Pancreas (tissue), 10 donors: ENCODE results near the gene AP2B1. TPM values are rescaled to one million over a fixed set of nuclear protein-coding genes. Genes with fewer than 3 reads are reported as not detected.

Experiments used
- ATAC-seq, 4 donors: fragments of 200-7000 bp; cut with Tn5 transposase; one replicate each; pipeline versions ENCODE4 v1.8.0 to v1.9.1; 2020; ENCODE audit warnings: mild to moderate bottlenecking in 4 of 4, moderate library complexity in 4 of 4
- DNase-seq, 6 donors: peaks; one replicate each; pipeline ENCODE4 v3.0.0-alpha.2; 2020
- FAIRE-seq: peaks from 2 replicates; lab custom pipeline; 2012; peaks lifted over from hg19 to GRCh38; lab: Jason Lieb, UNC
- H3K27ac ChIP-seq, 4 donors: fragments of 200-600 bp; sonication (generic); 1 replicate in 3 of 4; 2 replicates in 1 of 4; pipeline versions ENCODE4 v1.5.0 to v1.8.0; 2020
- H3K27me3 ChIP-seq, 4 donors: fragments of 200-600 bp; one replicate each; pipeline ENCODE4 v1.8.0; 2021
- H3K36me3 ChIP-seq, 3 donors: fragments of 200-600 bp; sonication (generic) in 1 of 3; one replicate each; pipeline versions ENCODE4 v1.5.0 to v1.8.0; 2020 to 2021
- H3K4me1 ChIP-seq, 3 donors: fragments of 200-600 bp; one replicate each; pipeline ENCODE4 v1.8.0; 2021
- H3K4me3 ChIP-seq, 4 donors: fragments of 200-600 bp; sonication (generic) in 2 of 4; one replicate each; pipeline versions ENCODE4 v1.5.0 to v1.8.0; 2020 to 2021
- H3K9me3 ChIP-seq, 4 donors: fragments of 200-600 bp; one replicate each; pipeline ENCODE4 v1.8.0; 2021
- WGBS, 2 donors: extraction: QIAGEN DNeasy Blood & Tissue Kit; methylation state at CpG; one replicate each; pipeline ENCODE4 v1.1.7; 2013; 5-methylcytosine and 5-hydroxymethylcytosine counted together
- intact Hi-C, 3 donors: fragments of 100-400 bp; cut with DNase I; formaldehyde crosslinking; loops; one replicate each; pipeline versions ENCODE4 v1.11.1 to v1.14.2; 2022
- polyA plus RNA-seq, 2 donors: library from polyadenylated mRNA; stranded (reverse); fragments of 200-250 nt; gene quantifications; one replicate each; pipeline ENCODE4 v1.2.3, GENCODE V29; 2013
- total RNA-seq, 6 donors: library from RNA; stranded (reverse); fragmentation: NEBNext Ultra II Directional in 4 of 6; extraction: Animal tissue kit (Norgen Biotek cat#: 25700) in 4 of 6; gene quantifications; one replicate each; pipeline versions ENCODE4 v1.2.1 to v1.2.4, GENCODE V29; 2021 to 2023
- TF ChIP-seq, protein P1 (sequence below), 4 donors: fragments of 200-600 bp; sonication (generic) in 3 of 4; IDR thresholded peaks; one replicate each; pipeline versions ENCODE4 v1.5.0 to v1.8.0; 2021; ENCODE audit warnings: antibody characterized with exemption in 4 of 4
- donor health status: healthy with polysubstance abuse.
- donor health status: DM: no; HTN: no; CAD: no; lungs with moderate emphysema.
- donor health status: DM: no; HTN: no; CAD: no.
- donor health status: control.
- donor health status: control.
- donor health status: Bipolar disorder and iron deficiency.
- donor health status: DM: yes; HTN: yes; CAD: no.
- donor health status: DM: no; HTN: no; CAD: no.
- donor health status: DM: no; HTN: no; CAD: no.
- donor health status: DM: yes; HTN: yes; CAD: no.

AP2B1 gene
- total and polyA plus RNA-seq, 8 donors = 21.2 to 83.2 (median 47.3) TPM

DNA sequence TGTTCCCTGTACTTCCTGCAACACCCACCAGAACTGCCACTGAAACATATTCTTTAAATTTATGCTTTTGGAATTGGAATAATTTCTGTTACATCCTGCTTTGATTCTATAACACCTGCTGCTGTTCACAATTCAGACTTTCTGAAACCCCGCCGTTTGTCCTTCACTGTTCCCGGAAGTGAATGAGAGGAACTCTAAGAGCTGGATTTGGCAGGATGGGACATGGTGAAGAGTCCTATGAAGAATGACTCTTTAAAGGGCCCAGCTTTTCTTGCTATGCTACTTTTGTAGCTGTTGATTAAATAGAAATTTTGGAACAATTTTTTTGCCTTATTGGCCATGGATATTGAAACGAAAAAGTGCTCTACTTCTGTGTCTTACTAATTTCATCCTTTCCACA, 8.9 kb downstream of the AP2B1 start:
- DNase-seq = no peak
- Histone ChIP-seq H3K4me1 (peaks cover 0 to 4% (median 0%) of the 10 kb centered on the region in 3 donors), H3K4me3 (no peak overlapping the region), H3K36me3 (peaks cover 0 to 18% (median 4%) of the 10 kb centered on the region in 3 donors), H3K9me3 (no peaks in the 10 kb centered on the region), H3K27ac (no peak overlapping the region), H3K27me3 (no peaks in the 10 kb centered on the region)
- TF ChIP-seq, protein P1, sequence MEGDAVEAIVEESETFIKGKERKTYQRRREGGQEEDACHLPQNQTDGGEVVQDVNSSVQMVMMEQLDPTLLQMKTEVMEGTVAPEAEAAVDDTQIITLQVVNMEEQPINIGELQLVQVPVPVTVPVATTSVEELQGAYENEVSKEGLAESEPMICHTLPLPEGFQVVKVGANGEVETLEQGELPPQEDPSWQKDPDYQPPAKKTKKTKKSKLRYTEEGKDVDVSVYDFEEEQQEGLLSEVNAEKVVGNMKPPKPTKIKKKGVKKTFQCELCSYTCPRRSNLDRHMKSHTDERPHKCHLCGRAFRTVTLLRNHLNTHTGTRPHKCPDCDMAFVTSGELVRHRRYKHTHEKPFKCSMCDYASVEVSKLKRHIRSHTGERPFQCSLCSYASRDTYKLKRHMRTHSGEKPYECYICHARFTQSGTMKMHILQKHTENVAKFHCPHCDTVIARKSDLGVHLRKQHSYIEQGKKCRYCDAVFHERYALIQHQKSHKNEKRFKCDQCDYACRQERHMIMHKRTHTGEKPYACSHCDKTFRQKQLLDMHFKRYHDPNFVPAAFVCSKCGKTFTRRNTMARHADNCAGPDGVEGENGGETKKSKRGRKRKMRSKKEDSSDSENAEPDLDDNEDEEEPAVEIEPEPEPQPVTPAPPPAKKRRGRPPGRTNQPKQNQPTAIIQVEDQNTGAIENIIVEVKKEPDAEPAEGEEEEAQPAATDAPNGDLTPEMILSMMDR (IDR thresholded peaks at IDR 0.05) = no peak
- no peak for FAIRE-seq
- WGBS, 2 donors = 78 to 82% methylated on average over 4 of the region's 4 CpGs
- intact Hi-C loops = no loop called here
- ATAC-seq = no peak

DNA sequence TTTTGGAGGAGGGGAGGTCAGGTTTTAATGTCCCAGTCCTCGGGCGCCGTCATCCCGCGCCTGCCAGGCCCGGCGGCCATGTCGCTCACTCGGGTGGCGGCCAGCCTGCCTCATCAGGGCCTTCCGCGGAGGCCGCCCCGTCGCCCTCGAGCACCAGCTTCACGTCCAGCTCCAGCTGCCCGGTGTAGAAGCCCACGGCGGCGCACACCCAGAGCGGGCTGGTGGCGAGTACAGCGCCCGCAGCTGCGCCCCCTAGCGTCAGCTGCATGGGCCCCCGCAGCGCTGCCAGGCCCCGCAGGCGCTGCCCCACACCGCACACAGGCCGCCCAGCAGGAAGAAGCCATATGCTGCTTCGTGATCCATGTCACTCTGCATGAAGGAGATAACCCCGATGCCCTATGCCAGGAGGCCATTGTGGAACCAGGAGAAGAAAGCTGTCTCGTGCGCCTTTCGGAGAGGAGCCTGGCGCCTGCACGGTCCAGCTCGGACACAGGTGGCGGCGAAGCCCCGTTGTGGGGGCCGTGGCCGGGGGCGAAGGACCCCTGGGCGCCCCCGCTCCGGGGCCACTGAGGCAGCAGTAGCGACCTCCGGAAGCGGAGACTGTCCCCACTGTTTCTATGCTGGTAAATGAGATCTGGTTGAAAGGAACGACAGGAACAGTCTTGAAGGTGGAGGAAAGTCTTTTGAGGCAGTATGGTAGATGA, 9.6 kb downstream of the AP2B1 start:
- FAIRE-seq (no peak), ATAC-seq (peak in 1 of 4 donors; percentile 11), DNase-seq (peak in 1 of 6 donors; percentile 27)
- H3K36me3 ChIP-seq = peaks cover 0 to 18% (median 4%) of the 10 kb centered on the region in 3 donors
- H3K27me3 ChIP-seq = no peaks in the 10 kb centered on the region
- H3K9me3 ChIP-seq = no peaks in the 10 kb centered on the region
- H3K4me1 ChIP-seq = peaks cover 0 to 3% (median 0%) of the 10 kb centered on the region in 3 donors
- WGBS, 2 donors = 89 to 90% methylated on average over 54 of the region's 54 CpGs
- TF ChIP-seq, protein P1 (IDR thresholded peaks at IDR 0.05) = no peak
- H3K27ac ChIP-seq = no peak overlapping the region
- no peak overlapping the region for H3K4me3 ChIP-seq
- intact Hi-C loops = no loop called here

DNA sequence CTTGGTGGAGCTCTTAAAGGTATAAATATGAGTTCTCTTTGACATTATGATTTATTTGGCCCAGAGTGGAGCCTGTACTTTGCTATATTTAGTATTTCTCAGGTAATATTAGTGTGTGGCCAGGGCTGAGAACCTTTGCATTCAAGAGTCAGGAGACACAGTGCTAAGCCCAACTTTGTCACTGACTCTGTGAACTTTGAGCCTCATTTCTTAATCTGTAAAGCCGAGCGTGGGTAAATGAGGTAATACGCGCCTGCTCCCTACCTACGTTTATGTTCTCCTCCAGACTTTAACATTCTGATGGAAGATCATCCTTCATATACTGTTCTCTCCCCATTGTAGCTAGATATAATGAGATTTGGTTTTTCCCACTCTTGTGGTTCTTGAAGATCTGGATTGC, 10.5 kb downstream of the AP2B1 start:
- FAIRE-seq (no peak), DNase-seq (no peak), ATAC-seq (no peak)
- Histone ChIP-seq H3K4me1 (no peaks in the 10 kb centered on the region), H3K27ac (no peak overlapping the region), H3K36me3 (peaks cover 0 to 18% (median 4%) of the 10 kb centered on the region in 3 donors), H3K4me3 (no peak overlapping the region), H3K27me3 (no peaks in the 10 kb centered on the region), H3K9me3 (no peaks in the 10 kb centered on the region)
- intact Hi-C loops = no loop called here
- TF ChIP-seq, protein P1 (IDR thresholded peaks at IDR 0.05) = no peak
- 65 to 69% methylated on average over 5 of the region's 5 CpGs for WGBS, 2 donors

DNA sequence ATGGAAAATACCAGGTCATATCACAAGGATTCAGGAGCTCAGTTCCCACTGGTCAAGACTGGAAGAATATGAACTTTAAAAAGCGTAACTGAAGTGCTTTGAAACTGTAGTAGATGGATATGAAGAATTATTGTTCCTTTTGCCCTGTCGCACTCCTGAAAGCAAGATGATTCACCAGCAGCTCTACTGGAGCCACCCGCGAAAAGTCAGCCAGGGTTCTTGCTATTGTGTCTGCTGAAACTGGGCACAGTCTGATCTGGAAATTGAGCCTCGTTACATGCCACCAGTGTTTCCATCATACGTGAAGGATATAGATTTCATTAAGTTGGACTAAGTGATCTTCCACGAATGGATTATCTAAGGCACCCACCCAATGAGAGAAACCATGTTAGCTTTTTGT, 16.6 kb downstream of the AP2B1 start:
- FAIRE-seq (no peak), ATAC-seq (no peak), DNase-seq (no peak)
- TF ChIP-seq, protein P1 (IDR thresholded peaks at IDR 0.05) = no peak
- Histone ChIP-seq H3K36me3 (peaks cover 0 to 13% (median 10%) of the 10 kb centered on the region in 3 donors), H3K4me3 (no peak overlapping the region), H3K9me3 (no peaks in the 10 kb centered on the region), H3K4me1 (no peaks in the 10 kb centered on the region), H3K27me3 (no peaks in the 10 kb centered on the region), H3K27ac (no peak overlapping the region)
- intact Hi-C loops = no loop called here
- WGBS, 2 donors = 90 to 92% methylated on average over 7 of the region's 7 CpGs

GRCh38 chr17:35605678-35606077, 18.6 kb downstream of the AP2B1 start:
- no peak for FAIRE-seq
- intact Hi-C loops = no loop called here

More at GRCh38 chr17:35605678-35606077, 18.6 kb downstream of the AP2B1 start:
- ATAC-seq (no peak), DNase-seq (no peak)
- Histone ChIP-seq H3K27me3 (no peaks in the 10 kb centered on the region), H3K4me1 (no peaks in the 10 kb centered on the region), H3K27ac (no peak overlapping the region), H3K4me3 (no peak overlapping the region), H3K9me3 (no peaks in the 10 kb centered on the region), H3K36me3 (peaks cover 0 to 29% (median 6%) of the 10 kb centered on the region in 3 donors)
- TF ChIP-seq, protein P1 (IDR thresholded peaks at IDR 0.05) = no peak
- WGBS, 2 donors = 85 to 98% methylated on average over 2 of the region's 2 CpGs
